DMS 273 (cell line): Measurements from ENCODE around the gene TNS3.
A peak's percentile ranks its signal among the peaks of the same experiment; 100 is the strongest.
"Not testable (repeated sequence)": the region's sequence is repeated elsewhere in the genome, so short reads cannot be mapped to it uniquely, and the experiment has no call there.

Source experiments
- DNase-seq: peaks from one replicate; lab custom pipeline; 2025; ENCODE audit not compliant: unreplicated experiment; lab: John Stamatoyannopoulos, UW

Gene TNS3

DNA sequence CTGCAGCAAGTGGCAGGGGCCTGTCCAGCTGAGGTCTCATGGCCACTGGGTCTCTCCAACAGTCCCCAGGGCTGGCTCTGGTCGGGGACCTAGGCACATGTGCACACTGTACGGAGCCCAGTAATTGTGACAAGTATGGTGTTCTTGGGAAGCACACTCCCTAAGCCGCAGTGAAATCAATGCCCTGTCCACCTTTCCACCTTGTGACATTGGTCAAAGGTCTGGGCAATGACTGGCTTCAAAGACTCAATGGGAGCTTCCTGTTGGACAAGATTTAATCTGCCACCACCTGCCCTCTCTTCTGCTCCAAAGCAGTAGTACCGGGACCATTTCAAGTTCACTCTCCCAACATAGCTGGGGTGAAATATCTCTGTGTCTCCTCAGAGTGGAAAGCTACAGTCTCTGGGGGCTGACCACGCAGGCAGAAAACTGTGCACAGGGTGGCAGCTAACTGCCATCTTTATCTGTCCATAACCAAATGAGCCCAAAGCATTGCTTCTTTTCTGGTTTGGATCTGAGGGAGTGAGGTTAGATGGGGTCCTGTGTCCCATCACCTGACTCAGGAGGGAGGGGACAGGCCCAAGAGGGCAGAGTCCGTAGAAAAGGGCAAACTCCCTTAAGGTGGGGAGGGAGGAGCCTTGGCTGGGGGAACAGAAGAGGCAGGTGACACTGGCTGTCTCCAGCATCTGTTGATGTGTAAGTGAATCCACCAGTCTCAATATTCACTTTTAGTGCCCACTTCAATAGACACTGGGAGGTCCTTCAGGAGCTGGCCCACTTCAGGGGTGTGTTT, 307.7 kb downstream of the TNS3 start:
- DNase-seq: no peak

GRCh38 chr7:47273088-47273487, 308.8 kb downstream of the TNS3 start:
- DNase-seq: no peak

GRCh38 chr7:47271749-47272148, 310.2 kb downstream of the TNS3 start:
- no peak for DNase-seq

- no peak for DNase-seq
Measured at GRCh38 chr7:47268851-47269836, 312.8 kb downstream of the TNS3 start.

- no peak for DNase-seq
Measured at GRCh38 chr7:47267346-47267745, 314.6 kb downstream of the TNS3 start.

DNA sequence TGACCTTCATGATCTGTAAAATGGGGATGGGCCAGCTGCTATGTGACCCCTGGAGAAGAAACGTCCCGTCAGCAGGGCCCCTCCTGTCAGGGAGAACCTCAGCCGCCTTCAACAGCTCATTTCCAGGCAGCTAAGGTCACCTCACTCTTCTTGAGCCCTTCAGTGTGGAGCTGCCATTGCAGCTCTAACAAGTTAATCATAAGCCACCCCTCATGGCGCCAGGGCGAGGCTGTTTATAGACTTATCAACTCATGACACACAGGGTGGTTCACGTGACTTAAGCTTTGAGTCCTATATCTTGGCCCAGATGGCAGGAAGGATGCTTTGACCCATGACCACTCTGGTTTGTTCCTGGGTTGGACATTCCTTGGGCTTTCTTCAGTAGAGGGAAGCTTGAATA, 315.1 kb downstream of the TNS3 start:
- no peak for DNase-seq

DNA sequence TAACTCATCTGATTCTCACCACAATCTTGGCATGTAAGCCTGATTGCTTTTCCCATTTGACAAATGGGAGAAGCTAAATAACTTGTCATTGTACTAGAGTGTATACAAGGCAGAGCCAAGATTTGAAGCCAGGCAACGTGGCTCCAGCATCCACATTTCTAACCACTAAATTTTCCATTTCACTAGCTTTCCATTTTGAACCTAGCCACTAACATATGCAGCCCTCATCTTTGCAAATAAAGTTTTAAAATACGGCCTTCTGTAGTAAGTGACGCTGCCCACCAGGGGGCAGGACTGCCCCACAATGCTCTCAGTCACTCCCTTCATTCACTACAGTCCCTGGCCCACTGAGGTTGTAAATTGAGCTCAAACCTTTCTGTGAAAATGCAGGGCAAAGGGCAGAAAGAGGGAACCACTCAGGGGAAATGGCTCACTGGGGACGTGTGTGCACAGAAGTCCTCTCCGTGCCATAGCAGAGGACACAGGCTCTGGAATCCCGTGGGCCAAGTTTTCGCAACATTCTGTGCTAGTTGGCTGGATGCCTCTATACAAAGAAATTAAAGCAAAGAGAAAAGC, 315.7 kb downstream of the TNS3 start:
- peak; percentile 84 for DNase-seq

DNA sequence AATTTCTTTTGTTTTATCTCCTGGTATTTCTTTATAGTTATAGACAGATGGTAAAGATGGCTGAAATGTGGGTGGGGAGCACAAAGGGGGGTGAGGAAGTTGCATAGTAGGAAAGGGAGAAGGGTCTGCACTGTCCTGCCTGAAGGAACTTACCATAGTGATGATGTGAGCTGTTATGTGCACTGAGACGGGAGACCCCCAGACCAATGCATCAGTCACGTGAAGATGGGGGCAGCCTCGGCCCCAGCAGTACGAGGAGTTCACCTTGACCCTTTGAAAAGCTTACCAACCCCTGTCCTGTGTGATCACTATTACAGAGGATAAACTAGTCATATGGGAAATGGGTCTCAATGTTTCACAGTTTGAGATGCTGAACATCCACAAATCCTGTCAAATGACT, 316.3 kb downstream of the TNS3 start:
- DNase-seq: no peak

- DNase-seq: no peak
Measured at GRCh38 chr7:47264021-47264651, 317.8 kb downstream of the TNS3 start.

DNA sequence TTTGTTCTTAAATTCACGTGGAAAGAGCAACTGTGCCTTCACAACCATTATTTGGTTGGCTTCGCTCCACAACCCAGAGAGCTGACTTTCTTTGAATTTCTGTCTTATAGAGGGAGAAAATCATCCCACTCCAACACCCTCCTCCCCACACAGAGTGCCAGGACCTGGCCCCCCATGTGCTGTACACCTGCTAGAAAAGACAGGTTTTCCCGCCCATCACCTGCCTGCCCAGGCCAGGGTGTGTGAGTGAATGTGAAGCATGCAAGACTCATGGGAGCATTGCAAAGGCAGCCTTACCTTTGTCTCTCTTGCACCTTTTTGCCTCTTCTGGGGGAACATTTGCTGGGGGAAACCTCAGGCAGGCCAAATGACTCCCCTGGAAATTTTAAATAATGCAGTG, 319.0 kb downstream of the TNS3 start:
- DNase-seq: no peak

GRCh38 chr7:47262160-47262559, 319.8 kb downstream of the TNS3 start:
- DNase-seq: not testable (repeated sequence)

DNA sequence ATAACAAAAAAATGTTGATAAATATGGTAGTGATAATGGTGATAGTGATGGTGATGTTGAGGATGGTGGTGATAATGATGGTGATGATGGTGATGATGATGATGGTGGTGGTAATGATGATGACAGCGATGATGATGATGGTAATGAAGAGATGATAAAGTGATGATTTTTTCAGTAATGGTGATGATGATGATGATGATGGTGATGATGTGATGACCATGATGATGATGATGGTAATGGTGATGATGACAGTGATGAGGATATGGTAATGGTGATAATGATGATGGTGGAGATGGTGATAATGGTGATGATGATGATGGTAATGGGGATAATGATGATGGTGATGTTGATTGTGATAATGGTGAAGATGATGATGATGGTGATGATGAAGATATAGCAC, 321.6 kb downstream of the TNS3 start:
- DNase-seq: no peak

- DNase-seq: no peak
Measured at GRCh38 chr7:47259682-47260081, 322.2 kb downstream of the TNS3 start.

GRCh38 chr7:47258798-47259197, 323.1 kb downstream of the TNS3 start:
- DNase-seq: no peak

GRCh38 chr7:47256016-47256415, 325.9 kb downstream of the TNS3 start:
- DNase-seq: no peak

GRCh38 chr7:47255441-47255840, 326.5 kb downstream of the TNS3 start:
- DNase-seq: no peak

GRCh38 chr7:47255007-47255406, 326.9 kb downstream of the TNS3 start:
- no peak for DNase-seq

- peak; percentile 92 for DNase-seq
Measured at GRCh38 chr7:47254081-47254977, 327.6 kb downstream of the TNS3 start.

DNA sequence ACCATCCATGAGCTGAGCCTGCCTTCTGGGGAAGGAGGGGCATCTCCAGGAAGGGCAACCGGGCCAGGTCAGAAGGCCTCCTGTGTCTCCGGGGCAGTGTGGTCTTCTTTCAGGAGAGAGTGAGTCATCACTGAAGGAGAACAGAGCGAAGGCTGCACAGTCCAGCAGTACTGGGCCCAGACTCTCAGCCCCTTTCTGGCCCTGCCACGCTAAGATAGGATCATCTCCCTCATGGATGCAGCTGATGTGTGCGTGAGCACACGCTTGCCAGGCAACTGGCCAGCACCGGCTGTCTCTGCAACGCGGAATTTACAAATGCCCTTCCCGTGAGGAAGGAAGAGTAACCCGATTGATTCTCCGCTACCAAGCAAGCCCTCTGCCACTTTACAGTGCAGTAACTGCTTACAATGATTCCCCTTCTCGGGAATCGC, 328.2 kb downstream of the TNS3 start:
- peak; percentile 82 for DNase-seq

DNA sequence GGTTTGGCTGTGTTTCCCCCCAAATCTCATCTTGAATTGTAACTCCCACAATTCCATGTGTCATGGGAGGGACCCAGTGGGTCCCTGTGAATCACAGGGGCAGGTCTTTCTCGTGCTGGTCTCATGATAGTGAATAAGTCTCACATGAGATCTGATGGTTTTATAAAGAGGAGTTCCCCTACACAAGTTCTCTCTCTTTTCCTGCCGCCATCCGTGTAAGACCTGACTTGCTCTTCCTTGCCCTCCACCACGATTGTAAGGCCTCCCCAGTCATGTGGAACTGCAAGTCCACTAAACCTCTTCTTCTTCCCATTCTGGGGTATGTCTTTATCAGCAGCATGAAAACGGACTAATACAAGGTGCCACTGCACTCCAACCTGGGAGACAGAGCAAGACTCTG, 329.2 kb downstream of the TNS3 start:
- no peak for DNase-seq
